NK-92 treated with Interleukin-12 subunit alpha and Interleukin-12 subunit beta, amount 100 ng/mL, for 24 hours (cell line): ENCODE data around the gene TEX11.
"Not testable (repeated sequence)": the region's sequence is repeated elsewhere in the genome, so short reads cannot be mapped to it uniquely, and the experiment has no call there.

Experiments used
- DNase-seq: peaks from one replicate; lab custom pipeline; 2025; lab: John Stamatoyannopoulos, UW

TEX11 gene

GRCh38 chrX:70908541-70908940 is at the start of gene TEX11:
TSS of gene TEX11 (minus strand) at chrX:70908711. CDS start at chrX:70907789, 922 bp downstream.
- DNase-seq: no peak

DNA sequence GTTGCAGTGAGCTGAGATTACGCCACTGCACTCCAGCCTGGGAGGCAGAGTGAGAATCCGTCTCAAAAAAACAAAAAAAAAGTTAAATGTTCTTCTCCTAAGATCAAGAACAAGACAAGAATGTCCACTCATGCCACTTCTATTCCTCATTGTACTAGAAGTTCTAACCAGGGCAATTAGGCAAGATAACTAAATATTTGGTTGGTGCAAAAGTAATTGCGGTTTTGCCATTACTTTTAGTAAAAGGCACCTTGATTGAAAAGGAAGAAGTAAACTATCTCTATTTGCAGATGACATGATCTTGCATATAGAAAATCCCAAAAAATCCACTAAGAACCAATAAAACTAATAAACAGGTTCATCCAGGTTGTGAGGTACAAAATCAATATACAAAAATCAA is 46.4 kb upstream of the TEX11 start:
- DNase-seq: no peak

- DNase-seq: no peak
These were observed 15.9 kb upstream of the TEX11 start for GRCh38 chrX:70924294-70924911.

DNA sequence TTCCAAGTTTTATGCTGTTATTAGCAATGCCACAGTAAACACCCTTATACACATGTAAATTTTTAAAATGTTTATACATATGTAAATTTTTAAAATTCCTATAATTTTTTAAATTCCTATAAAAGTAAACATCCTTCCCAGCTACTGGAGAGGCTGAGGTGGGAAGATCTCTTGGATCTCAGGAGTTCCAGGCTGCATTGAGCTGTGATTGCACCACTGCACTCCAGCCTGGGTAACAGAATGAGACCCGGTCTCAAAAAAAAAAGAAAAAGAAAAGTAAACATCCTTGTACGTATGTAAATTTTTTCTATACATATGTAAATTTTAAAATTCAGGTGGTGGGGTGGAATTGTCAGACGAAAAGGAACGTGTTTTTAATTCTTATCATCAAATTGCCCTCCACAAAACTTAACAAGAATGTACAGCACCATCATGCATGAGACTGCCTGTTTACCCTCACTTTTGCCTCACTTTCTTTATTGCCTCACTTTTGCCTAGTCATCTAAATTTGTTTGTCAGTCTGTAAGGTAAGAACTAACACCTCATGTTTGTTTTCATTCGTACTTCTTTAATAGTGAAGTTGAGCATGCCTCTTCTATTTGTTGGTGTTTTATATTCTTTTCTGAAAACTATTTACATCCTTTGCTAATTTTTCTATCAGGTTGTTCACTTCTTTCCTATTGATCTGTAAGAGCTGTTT is 14.4 kb upstream of the TEX11 start:
- no peak for DNase-seq

- no peak for DNase-seq
These were observed 13.3 kb upstream of the TEX11 start for GRCh38 chrX:70921709-70922352.

DNA sequence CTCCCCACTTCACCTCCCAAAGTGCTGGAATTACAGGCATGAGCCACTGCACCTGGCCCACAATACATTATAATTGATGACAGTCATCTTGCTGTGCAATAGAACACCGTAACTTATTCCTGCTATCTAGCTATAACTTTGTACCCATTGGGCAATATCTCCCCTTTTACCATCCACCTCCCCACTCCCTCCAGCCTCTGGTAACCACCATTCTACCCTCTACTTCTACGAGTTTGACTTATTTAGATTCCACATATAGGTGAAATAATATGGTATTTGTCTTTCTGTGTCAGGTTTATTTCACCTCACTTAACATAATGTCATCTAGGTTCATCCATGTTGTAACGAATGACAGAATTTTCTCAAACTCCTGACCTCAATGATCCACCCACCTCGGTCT is 8.2 kb upstream of the TEX11 start:
- no peak for DNase-seq

- no peak for DNase-seq
These were observed 611 bp downstream of the TEX11 start for GRCh38 chrX:70907900-70908299.

DNA sequence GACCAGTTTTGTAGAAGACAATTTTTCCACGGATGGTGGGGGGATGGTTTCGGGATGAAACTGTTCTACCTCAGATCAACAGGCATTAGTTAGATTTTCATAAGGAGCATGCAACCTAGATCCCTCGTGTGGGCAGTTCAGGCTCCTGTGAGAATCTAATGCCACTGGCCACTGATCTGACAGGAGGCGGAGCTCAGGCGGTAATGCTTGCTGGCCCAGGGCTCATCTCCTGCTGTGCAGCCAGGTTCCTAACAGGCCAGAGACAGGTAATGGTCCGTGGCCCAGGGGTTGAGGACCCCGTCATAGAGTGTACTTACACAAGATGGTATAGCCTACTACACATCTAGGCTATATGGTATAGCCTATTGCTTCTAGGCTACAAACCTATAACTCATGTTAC is 7.0 kb downstream of the TEX11 start:
- no peak for DNase-seq

DNA sequence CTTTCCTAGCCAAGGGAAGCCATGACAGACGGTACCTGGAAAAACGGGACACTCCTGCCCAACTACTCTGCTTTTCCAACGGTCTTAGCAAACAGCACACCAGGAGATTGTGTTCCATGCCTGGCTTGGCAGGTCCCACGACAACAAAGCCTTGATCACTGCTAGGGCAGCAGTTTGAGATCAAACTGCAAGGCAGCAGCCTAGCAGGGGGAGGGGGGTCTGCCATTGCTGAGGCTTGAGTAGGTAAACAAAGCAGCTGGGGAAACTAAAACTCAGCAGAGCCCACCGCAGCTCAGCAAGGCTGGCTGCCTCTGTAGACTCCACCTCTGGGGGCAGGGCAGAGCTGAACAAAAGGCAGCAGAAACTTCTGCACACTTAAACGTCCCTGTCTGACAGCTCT is 18.1 kb downstream of the TEX11 start:
- DNase-seq: not testable (repeated sequence)

- DNase-seq: no peak
These were observed 29.6 kb downstream of the TEX11 start for GRCh38 chrX:70878902-70879301.

- no peak for DNase-seq
These were observed 56.2 kb downstream of the TEX11 start for GRCh38 chrX:70852294-70852693.

GRCh38 chrX:70844081-70844480 is 64.4 kb downstream of the TEX11 start:
- not testable (repeated sequence) for DNase-seq

GRCh38 chrX:70843620-70844019 is 64.9 kb downstream of the TEX11 start:
- not testable (repeated sequence) for DNase-seq

GRCh38 chrX:70834589-70834988 is 73.9 kb downstream of the TEX11 start:
- no peak for DNase-seq

GRCh38 chrX:70826715-70827114 is 81.8 kb downstream of the TEX11 start:
- no peak for DNase-seq

DNA sequence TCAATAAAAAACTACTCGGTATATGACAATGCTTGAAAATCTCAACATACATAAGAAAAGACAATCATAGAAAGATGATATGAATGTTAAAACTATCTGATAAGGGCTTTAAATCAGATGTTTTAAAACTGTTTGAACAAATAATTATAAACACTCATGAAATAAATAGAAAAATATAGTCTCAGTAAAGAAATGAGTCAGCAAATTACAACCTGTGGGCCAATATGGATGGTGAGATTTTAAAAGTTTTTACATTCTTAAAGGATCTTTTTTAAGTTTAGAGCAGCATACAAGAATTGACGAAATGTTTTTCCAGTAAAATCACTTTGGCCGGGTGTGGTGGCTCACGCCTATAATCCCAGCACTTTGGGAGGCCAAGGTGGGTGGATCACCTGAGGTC is 83.1 kb downstream of the TEX11 start:
- no peak for DNase-seq

- DNase-seq: no peak
These were observed 99.3 kb downstream of the TEX11 start for GRCh38 chrX:70808942-70809940.

GRCh38 chrX:70806081-70806480 is 102.4 kb downstream of the TEX11 start:
- no peak for DNase-seq

- not testable (repeated sequence) for DNase-seq
These were observed 111.8 kb downstream of the TEX11 start for GRCh38 chrX:70796742-70797141.

GRCh38 chrX:70774223-70774622 is 134.3 kb downstream of the TEX11 start:
- DNase-seq: no peak

DNA sequence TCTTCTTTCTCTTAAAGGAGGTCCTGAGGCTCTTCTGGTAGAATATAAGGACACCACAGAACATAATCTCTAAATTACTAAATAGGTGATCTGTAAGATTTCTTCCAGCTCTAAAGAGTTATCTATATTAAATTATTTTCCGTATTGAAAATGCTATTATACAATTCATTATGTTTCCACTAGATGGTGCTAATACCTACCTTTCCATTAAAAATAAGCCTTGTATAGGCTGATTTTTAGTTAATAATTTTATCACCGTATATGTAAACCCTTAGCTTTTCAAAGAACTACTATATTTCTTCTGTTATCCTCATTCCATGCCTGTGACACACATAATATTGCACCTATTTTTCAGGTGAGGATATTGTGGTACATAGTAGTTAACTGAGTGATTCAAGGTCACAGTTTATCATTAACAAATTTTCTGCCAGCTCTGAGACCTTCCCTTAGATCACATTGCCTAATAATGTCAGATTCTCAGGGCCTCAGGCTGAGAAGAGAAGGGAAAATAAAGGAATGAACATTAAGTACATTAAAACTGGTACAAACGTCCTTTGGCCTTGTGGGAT is 138.8 kb downstream of the TEX11 start:
- no peak for DNase-seq

GRCh38 chrX:70762285-70762684 is 146.2 kb downstream of the TEX11 start:
- no peak for DNase-seq
